HG03045 (cell line): Measurements from ENCODE around the gene SOS1.

Experiments used
- ATAC-seq: cut with Tn5 transposase; IDR thresholded peaks from one replicate; pipeline ENCODE4 v1.9.1; 2021; ENCODE audit warnings: mild to moderate bottlenecking, moderate library complexity; ENCODE audit not compliant: unreplicated experiment

SOS1 gene

GRCh38 chr2:38935568-38936172 lies 185.2 kb downstream of the SOS1 start:
- ATAC-seq: no peak

GRCh38 chr2:38934742-38935141 lies 186.1 kb downstream of the SOS1 start:
- ATAC-seq: no peak

GRCh38 chr2:38933653-38934052 lies 187.2 kb downstream of the SOS1 start:
- no peak for ATAC-seq

GRCh38 chr2:38932586-38932985 lies 188.3 kb downstream of the SOS1 start:
- no peak for ATAC-seq
